ENCODE measurements around the gene NAALAD2.

DNA sequence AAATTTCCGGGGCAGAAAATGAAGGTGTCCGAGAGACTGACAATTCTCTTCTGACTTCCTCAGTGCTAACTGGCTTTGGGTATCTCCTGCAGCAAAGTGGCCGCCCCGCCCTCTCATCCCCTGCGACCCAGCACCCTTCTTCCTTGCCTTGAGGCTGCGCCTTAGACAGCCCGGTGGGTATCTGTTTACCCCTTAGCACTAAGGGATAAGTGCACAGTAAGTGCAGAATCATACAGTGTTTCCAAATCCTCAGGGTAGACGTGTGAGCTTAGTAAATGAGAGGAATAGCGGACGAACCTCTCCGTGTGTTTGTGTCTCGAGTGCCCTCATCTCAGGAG, 88.8 kb downstream of the NAALAD2 start:
- TF ChIP-seq, protein P1, sequence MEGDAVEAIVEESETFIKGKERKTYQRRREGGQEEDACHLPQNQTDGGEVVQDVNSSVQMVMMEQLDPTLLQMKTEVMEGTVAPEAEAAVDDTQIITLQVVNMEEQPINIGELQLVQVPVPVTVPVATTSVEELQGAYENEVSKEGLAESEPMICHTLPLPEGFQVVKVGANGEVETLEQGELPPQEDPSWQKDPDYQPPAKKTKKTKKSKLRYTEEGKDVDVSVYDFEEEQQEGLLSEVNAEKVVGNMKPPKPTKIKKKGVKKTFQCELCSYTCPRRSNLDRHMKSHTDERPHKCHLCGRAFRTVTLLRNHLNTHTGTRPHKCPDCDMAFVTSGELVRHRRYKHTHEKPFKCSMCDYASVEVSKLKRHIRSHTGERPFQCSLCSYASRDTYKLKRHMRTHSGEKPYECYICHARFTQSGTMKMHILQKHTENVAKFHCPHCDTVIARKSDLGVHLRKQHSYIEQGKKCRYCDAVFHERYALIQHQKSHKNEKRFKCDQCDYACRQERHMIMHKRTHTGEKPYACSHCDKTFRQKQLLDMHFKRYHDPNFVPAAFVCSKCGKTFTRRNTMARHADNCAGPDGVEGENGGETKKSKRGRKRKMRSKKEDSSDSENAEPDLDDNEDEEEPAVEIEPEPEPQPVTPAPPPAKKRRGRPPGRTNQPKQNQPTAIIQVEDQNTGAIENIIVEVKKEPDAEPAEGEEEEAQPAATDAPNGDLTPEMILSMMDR (IDR thresholded peaks at IDR 0.05), result no peak
- peak in 1 of 4 donors; percentile 25 for TF ChIP-seq POLR2A (IDR thresholded peaks at IDR 0.05)
- TF ChIP-seq EP300 (IDR thresholded peaks at IDR 0.05), result no peak
- TF ChIP-seq POLR2AphosphoS5 (IDR thresholded peaks at IDR 0.05), result no peak
